GM19455 (cell line): ENCODE results near the gene HRAS.
"Not testable (repeated sequence)": the region's sequence is repeated elsewhere in the genome, so short reads cannot be mapped to it uniquely, and the experiment has no call there.

Experiments used
- ATAC-seq: cut with Tn5 transposase; IDR thresholded peaks from one replicate; pipeline ENCODE4 v1.9.1; 2021; ENCODE audit not compliant: unreplicated experiment

The HRAS gene

DNA sequence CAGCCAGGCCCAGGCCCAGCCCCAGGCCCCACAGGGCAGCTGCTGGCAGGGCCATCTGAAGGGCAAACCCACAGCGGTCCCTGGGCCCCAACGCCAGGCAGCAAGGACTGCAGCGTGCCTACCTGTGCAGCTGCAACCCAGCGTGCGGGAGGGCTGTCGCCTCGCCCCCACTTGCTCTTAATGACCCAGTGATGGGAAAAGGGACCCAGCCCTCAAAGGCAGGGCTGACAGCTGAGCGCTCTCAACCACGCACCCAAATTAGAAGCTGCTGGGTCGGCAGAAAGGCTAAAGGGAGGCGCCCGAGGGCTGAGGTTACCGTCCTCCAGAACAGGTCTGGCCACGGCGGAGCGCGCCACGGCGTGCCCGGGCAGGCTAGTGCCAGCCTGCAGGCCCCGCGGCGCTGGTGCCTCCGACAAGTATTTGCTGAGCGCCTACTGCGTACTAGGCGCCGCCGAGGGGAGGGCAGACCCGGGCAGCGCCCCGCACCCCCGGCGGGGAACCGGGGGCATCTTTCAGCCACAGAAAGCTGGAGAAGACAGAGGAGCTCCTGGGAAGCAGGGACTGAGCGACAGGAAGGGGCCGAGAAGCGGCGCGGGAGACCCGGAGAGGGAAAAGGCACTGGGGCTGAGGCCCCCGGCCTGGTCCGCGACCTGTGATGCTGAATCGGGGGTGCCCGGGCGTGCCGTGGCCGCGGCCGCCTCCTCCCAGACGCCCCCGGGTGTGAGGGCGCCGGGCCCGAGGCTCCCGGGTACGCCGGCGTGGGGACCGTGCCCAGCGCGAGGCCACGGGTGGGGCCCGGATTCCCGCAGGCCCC is 773 bp downstream of the HRAS start:
- peak; percentile 1 for ATAC-seq

- ATAC-seq = no peak
Measured at GRCh38 chr11:533586-534395, 1.6 kb downstream of the HRAS start.

GRCh38 chr11:532986-533585 is 2.3 kb downstream of the HRAS start:
- no peak for ATAC-seq

- ATAC-seq = no peak
Measured at GRCh38 chr11:532527-532985, 2.8 kb downstream of the HRAS start.

GRCh38 chr11:531919-532526 is 3.4 kb downstream of the HRAS start:
- ATAC-seq = no peak

GRCh38 chr11:530960-531831 is 4.2 kb downstream of the HRAS start:
- no peak for ATAC-seq

DNA sequence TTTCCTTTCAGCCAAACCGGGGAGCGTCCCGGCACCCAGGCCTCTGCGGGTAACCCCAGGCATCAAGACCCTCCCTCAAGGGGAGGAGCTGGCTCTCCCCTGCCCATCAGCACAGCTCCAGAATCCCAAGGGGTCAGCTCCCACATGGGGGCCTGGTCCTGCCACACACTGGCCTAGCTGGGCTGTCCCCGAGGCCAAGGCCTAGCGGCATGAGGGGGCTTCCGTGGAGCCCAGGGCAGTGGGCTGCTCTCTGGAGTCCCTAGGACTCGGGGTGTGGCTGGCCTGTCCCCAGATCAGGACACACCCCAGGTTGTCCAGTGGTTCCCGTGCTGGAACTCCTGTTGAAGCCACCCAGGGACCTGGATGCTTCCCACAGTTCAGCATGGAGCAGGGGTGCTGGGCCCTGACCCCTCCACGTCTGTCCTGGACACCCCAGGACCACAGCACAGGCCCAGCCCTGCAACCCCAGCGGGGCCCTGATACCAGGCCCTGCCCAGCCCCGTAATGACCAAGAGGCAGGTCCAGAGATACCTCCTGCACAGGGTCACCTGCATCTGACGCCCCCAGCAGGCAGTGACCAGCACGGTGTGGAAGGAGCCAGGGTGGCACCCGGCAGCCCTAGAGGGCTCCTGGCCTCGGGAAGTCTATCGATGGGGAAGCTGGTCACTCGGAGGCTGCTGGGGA is 5.5 kb downstream of the HRAS start:
- ATAC-seq = no peak

DNA sequence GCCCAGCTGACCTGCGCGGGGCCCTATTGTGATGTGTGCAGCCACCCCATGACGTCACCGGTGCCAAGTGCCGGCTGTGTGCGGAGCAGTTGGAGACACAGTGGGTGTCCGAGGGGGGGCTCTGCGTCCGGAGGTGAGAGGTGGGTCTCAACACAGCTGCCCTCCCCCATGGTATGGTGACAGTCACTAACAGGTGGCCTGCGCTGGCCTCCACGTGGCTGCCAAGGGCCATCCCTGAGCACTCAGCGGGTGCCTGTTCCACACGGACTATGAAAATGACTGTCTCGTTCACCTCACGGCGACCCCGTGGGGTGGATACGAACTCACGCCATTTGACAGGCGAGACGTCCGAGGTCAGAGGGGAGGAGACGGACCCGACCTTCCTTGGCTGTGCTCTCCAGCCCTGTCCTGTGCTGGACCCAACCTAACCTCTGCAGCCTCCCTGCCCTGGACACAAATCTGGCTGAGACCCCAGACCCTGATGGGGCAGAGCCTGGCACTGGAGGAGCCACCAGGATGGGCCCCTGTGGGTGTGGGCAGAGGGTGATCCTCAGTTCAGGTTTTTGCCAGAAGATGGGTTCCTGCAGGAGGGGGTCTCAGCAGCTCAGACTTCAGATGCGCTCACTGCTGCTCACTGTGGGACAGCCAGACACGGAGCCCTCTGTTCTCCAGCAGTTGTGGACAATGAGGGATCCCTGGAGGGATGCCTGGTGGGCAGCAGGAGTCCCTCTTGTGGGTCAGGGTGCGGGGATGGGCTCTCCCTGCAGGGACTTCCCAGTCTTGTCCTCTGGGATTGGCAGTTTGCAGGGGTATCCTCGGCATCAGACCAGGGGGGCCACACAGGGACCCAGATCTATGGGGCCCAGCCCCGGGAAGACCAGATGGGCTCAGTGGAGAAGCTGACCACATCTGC is 6.3 kb downstream of the HRAS start:
- ATAC-seq = no peak

- no peak for ATAC-seq
Measured at GRCh38 chr11:528166-528814, 7.1 kb downstream of the HRAS start.

GRCh38 chr11:526192-526591 is 9.2 kb downstream of the HRAS start:
- no peak for ATAC-seq

DNA sequence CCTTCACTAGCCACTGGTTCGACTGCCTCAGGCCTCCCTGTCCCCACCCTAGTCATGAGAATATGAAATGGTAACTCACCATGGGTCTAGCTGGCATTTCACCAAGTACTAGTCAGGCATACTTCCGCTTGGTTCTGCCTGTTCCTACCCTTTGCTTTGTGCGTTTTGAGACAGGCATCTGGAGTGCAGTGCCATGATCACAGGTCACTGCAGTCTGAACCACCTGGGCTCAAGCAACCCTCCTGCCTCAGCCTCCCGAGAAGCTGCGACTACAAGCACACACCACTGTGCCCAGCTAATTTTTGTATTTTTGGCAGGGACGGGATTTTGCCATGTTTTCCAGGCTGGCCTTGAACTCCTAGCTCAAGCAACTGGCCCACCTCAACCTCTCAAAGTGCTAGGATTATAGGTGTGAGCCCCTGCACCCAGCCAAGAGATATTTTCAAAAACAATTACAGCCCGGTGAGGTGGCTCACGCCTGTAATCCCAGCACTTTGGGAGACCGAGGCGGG is 14.1 kb downstream of the HRAS start:
- ATAC-seq = no peak

- ATAC-seq = no peak
Measured at GRCh38 chr11:520428-521176, 14.8 kb downstream of the HRAS start.

- ATAC-seq = peak; percentile 85
Measured at GRCh38 chr11:518463-519202, 16.7 kb downstream of the HRAS start.

DNA sequence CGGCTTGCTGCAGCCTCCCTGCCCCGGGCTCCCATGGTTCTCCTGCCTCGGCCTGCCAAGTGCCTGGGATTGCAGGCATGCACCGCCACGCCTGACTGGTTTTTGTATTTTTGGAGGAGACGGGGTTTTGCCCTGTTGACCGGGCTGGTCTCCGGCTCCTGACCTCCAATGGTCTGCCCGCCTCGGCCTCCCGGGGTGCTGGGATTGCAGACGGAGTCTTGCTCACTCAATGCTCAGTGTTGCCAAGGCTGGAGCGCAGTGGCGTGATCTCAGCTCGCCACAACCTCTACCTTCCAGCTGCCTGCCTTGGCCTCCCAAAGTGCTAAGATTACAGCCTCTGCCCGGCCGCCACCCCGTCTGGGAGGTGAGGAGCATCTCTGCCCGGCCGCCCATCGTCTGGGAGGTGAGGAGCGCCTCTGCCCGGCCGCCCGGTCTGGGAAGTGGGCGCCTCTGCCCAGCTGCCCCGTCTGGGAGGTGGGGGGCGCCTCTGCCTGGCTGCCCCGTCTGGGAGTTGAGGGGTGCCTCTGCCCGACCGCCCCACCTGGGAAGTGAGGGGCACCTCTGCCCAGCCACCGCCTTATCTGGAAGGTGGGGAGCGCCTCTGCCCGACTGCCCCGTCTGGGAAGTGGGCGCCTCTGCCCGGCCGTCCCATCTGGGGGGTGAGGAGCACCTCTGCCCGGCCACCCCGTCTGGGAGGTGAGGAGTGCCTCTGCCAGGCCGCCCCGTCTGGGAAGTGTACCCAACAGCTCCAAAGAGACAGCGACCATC is 18.3 kb downstream of the HRAS start:
- not testable (repeated sequence) for ATAC-seq

DNA sequence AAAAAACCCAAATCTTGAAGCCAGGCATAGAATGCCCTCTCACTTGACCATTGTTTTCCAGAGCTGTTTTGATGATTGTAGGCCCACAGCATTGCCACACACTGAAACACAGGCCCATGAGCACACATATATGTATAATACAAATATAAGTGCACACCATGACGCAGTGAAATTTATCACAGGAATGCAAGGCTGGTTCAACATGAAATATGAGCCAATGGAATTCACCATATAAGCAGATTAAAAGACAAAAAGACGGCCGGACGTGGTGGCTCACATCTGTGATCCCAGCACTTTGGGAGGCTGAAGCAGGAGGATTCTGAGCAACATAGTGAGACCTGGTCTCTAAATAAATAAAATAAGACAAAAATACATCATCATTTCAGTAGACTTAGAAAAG is 19.0 kb downstream of the HRAS start:
- ATAC-seq = no peak

- ATAC-seq = no peak
Measured at GRCh38 chr11:515131-515530, 20.2 kb downstream of the HRAS start.
